Right lobe of liver (tissue), 4 donors: ENCODE data around the gene PSMD12.

ENCODE experiments used
- CTCF ChIP-seq, 4 donors: fragments of 200-600 bp in 3 of 4; fragments of 450-650 bp in 1 of 4; IDR thresholded peaks; one replicate each; pipeline versions ENCODE4 v1.5.1 to v1.8.0; 2016 to 2022; ENCODE audit warnings: antibody characterized with exemption in 4 of 4, mild to moderate bottlenecking in 2 of 4
- POLR2A ChIP-seq: fragments of 450-650 bp; IDR thresholded peaks from one replicate; pipeline ENCODE4 v1.6.1; 2017; ENCODE audit warnings: antibody characterized with exemption, mild to moderate bottlenecking
- donor health status: DM: no; HTN: no; CAD: no.
- donor health status: DM: no; HTN: no; CAD: no.
- donor health status: DM: no; HTN: yes; CAD: no.

GRCh38 chr17:67328026-67328425 lies 38.4 kb downstream of the PSMD12 start:
- TF ChIP-seq CTCF (IDR thresholded peaks at IDR 0.05) (no peak), POLR2A (no peak)
